GM23248 (cell line): ENCODE data around the gene AGMO. TPM values are rescaled to one million over a fixed set of nuclear protein-coding genes. Genes with fewer than 3 reads are reported as not detected.

Source experiments
- DNase-seq: peaks from one replicate; pipeline ENCODE4 v3.0.0-alpha.2; 2015
- H2AFZ ChIP-seq: fragments of 200-600 bp; sonication (generic); 2 replicates; pipeline ENCODE4 v1.6.1; 2016; ENCODE audit warnings: antibody characterized with exemption
- H3F3A ChIP-seq: fragments of 200-600 bp; sonication (generic); 2 replicates; pipeline ENCODE4 v1.6.1; 2016; ENCODE audit warnings: mild to moderate bottlenecking, antibody characterized with exemption, mixed run types; ENCODE audit not compliant: insufficient read depth
- H3K27ac ChIP-seq: fragments of 200-600 bp; sonication (generic); 2 replicates; pipeline ENCODE4 v1.5.1; 2016; ENCODE audit warnings: mild to moderate bottlenecking
- H3K27me3 ChIP-seq: fragments of 200-600 bp; sonication (generic); replicated peaks from 2 replicates; pipeline ENCODE4 v1.6.1; 2016; ENCODE audit warnings: mild to moderate bottlenecking; ENCODE audit not compliant: insufficient read depth
- H3K36me3 ChIP-seq: fragments of 200-600 bp; sonication (generic); 2 replicates; pipeline ENCODE4 v1.6.1; 2016; ENCODE audit warnings: low read depth, mild to moderate bottlenecking
- H3K4me1 ChIP-seq: fragments of 200-600 bp; sonication (generic); 2 replicates; pipeline ENCODE4 v1.6.1; 2016; ENCODE audit warnings: mild to moderate bottlenecking; ENCODE audit not compliant: insufficient read depth
- H3K4me2 ChIP-seq: fragments of 200-600 bp; sonication (generic); one replicate; pipeline ENCODE4 v1.6.1; 2016; ENCODE audit warnings: mild to moderate bottlenecking; ENCODE audit not compliant: unreplicated experiment
- H3K4me3 ChIP-seq: fragments of 200-600 bp; sonication (generic); 2 replicates; pipeline ENCODE4 v1.5.1; 2016; ENCODE audit warnings: mild to moderate bottlenecking
- H3K79me2 ChIP-seq: fragments of 200-600 bp; sonication (generic); 2 replicates; pipeline ENCODE4 v1.6.1; 2016; ENCODE audit warnings: mild to moderate bottlenecking; ENCODE audit not compliant: insufficient read depth
- H3K9ac ChIP-seq: fragments of 200-600 bp; sonication (generic); 2 replicates; pipeline ENCODE4 v1.6.1; 2016; ENCODE audit warnings: mild to moderate bottlenecking
- H3K9me2 ChIP-seq: fragments of 200-600 bp; sonication (generic); 2 replicates; pipeline ENCODE4 v1.6.1; 2016; ENCODE audit warnings: mixed run types, mild to moderate bottlenecking, moderate library complexity; ENCODE audit not compliant: insufficient read depth
- H3K9me3 ChIP-seq: fragments of 200-600 bp; sonication (generic); one replicate; pipeline ENCODE4 v1.6.1; 2017; ENCODE audit warnings: low read depth
- H4K20me1 ChIP-seq: fragments of 200-600 bp; sonication (generic); 2 replicates; pipeline ENCODE4 v1.6.0; 2016; ENCODE audit not compliant: insufficient read depth
- EZH2 ChIP-seq: fragments of 200-600 bp; sonication (generic); IDR thresholded peaks from 2 replicates; pipeline ENCODE4 v1.6.1; 2018; ENCODE audit warnings: antibody characterized with exemption, mild to moderate bottlenecking; ENCODE audit not compliant: insufficient read depth, poor library complexity, severe bottlenecking
- EZH2phosphoT487 ChIP-seq: fragments of 200-600 bp; sonication (generic); IDR thresholded peaks from 2 replicates; pipeline ENCODE4 v1.6.1; 2018; ENCODE audit warnings: antibody characterized with exemption, moderate library complexity, mild to moderate bottlenecking, low read depth; ENCODE audit not compliant: insufficient read depth
- WGBS, 2 experiments: methylation state at CpG; one replicate each; pipeline ENCODE4 v1.1.6; 2015 to 2017; ENCODE audit warnings: low lambda C conversion rate in 2 of 2, low coverage in 1 of 2; ENCODE audit errors: missing lambda C conversion rate in 2 of 2; 5-methylcytosine and 5-hydroxymethylcytosine counted together
- in situ Hi-C: fragments of 300-500 bp; cut with MboI; formaldehyde crosslinking; loops from 2 replicates; pipeline ENCODE4 v1.15.0; 2020
- polyA plus RNA-seq: library from polyadenylated mRNA; unstranded; fragments of >200 nt; fragmentation: Nextera tagmentation; extraction: Ambion mirVana; gene quantifications from 2 replicates; pipeline ENCODE4 v1.2.1, GENCODE V29; 2016
- total RNA-seq: library from RNA; depleted of rRNA; stranded (reverse); fragments of >200 nt; shearing (Covaris generic); gene quantifications from 2 replicates; pipeline ENCODE4 v1.2.3, GENCODE V29; 2014

Gene AGMO
- total and polyA plus RNA-seq, 2 experiments from 2014 or later = not detected

GRCh38 chr7:15292138-15292537 lies 269.7 kb downstream of the AGMO start:
- Histone ChIP-seq H3K4me3 (no peak overlapping the region), H3F3A (no peaks in the 10 kb centered on the region), H2AFZ (no peak overlapping the region), H3K9ac (no peak overlapping the region), H3K27me3 (no peaks in the 10 kb centered on the region), H3K9me3 (no peaks in the 10 kb centered on the region), H3K27ac (no peak overlapping the region), H3K4me1 (no peaks in the 10 kb centered on the region), H3K9me2 (no peaks in the 10 kb centered on the region), H3K79me2 (no peaks in the 10 kb centered on the region), H4K20me1 (no peaks in the 10 kb centered on the region), H3K36me3 (no peaks in the 10 kb centered on the region), H3K4me2 (no peak overlapping the region)
- no peak for TF ChIP-seq EZH2
- no peak for TF ChIP-seq EZH2phosphoT487
- in situ Hi-C loops = loop anchor here (25.0 kb wide), 1 partner anchor 580 kb away; no protein-coding TSS in a partner anchor
- DNase-seq = no peak
- WGBS, 2 experiments = 75 to 76% methylated on average over 5 of the region's 5 CpGs

- H3K4me2 ChIP-seq = no peak overlapping the region
- WGBS, 2 experiments = 61 to 74% methylated on average over 6 of the region's 6 CpGs
Measured at GRCh38 chr7:15291699-15292098, 270.1 kb downstream of the AGMO start.

GRCh38 chr7:15288741-15289140 lies 273.1 kb downstream of the AGMO start:
- peak; percentile 3 for DNase-seq

More at GRCh38 chr7:15291699-15292098, 270.1 kb downstream of the AGMO start:
- no peaks in the 10 kb centered on the region for H3K9me3 ChIP-seq
- no peak for DNase-seq
- no peaks in the 10 kb centered on the region for H3F3A ChIP-seq
- in situ Hi-C loops = loop anchor here (25.0 kb wide), 1 partner anchor 579 kb away; no protein-coding TSS in a partner anchor
- no peak overlapping the region for H3K9ac ChIP-seq
- no peak overlapping the region for H3K4me3 ChIP-seq
- no peaks in the 10 kb centered on the region for H3K4me1 ChIP-seq
- H3K9me2 ChIP-seq = no peaks in the 10 kb centered on the region
- no peaks in the 10 kb centered on the region for H4K20me1 ChIP-seq
- no peak overlapping the region for H3K27ac ChIP-seq
- TF ChIP-seq EZH2phosphoT487 (no peak), EZH2 (no peak)
- H2AFZ ChIP-seq = no peak overlapping the region
- no peaks in the 10 kb centered on the region for H3K27me3 ChIP-seq
- H3K36me3 ChIP-seq = no peaks in the 10 kb centered on the region
- no peaks in the 10 kb centered on the region for H3K79me2 ChIP-seq

GRCh38 chr7:15284396-15284795 lies 277.4 kb downstream of the AGMO start:
- Histone ChIP-seq H3K9me3 (no peaks in the 10 kb centered on the region), H3K79me2 (no peaks in the 10 kb centered on the region), H4K20me1 (no peaks in the 10 kb centered on the region), H3K27ac (no peak overlapping the region), H3K36me3 (no peaks in the 10 kb centered on the region), H3K4me2 (no peak overlapping the region), H3K4me3 (no peak overlapping the region), H3K9ac (no peak overlapping the region), H3F3A (no peaks in the 10 kb centered on the region), H3K9me2 (no peaks in the 10 kb centered on the region), H3K4me1 (no peaks in the 10 kb centered on the region), H2AFZ (no peak overlapping the region), H3K27me3 (no peaks in the 10 kb centered on the region)
- TF ChIP-seq EZH2phosphoT487 (no peak), EZH2 (no peak)
- no peak for DNase-seq
- 26 to 31% methylated on average over 1 of the region's 1 CpG for whole genome bisulfite sequencing, 2 experiments
- in situ Hi-C loops = loop anchor here (25.0 kb wide), 1 partner anchor 572 kb away; no protein-coding TSS in a partner anchor

More at GRCh38 chr7:15288741-15289140, 273.1 kb downstream of the AGMO start:
- 53% methylated on average over 2 of the region's 2 CpGs for WGBS, 2 experiments
- no peak overlapping the region for H2AFZ ChIP-seq
- H3K36me3 ChIP-seq = no peaks in the 10 kb centered on the region
- in situ Hi-C loops = loop anchor here (25.0 kb wide), 1 partner anchor 576 kb away; no protein-coding TSS in a partner anchor
- no peaks in the 10 kb centered on the region for H3K9me2 ChIP-seq
- H4K20me1 ChIP-seq = no peaks in the 10 kb centered on the region
- no peak overlapping the region for H3K9ac ChIP-seq
- no peaks in the 10 kb centered on the region for H3K4me1 ChIP-seq
- no peaks in the 10 kb centered on the region for H3K27me3 ChIP-seq
- H3F3A ChIP-seq = no peaks in the 10 kb centered on the region
- no peak overlapping the region for H3K4me2 ChIP-seq
- no peak overlapping the region for H3K27ac ChIP-seq
- H3K9me3 ChIP-seq = no peaks in the 10 kb centered on the region
- no peaks in the 10 kb centered on the region for H3K79me2 ChIP-seq
- TF ChIP-seq EZH2phosphoT487 (no peak), EZH2 (no peak)
- H3K4me3 ChIP-seq = no peak overlapping the region
